GM19239 (cell line): ENCODE measurements around the gene UBE2I.

Experiments
- DNase-seq: peaks from one replicate; pipeline ENCODE4 v3.0.0; 2011; ENCODE audit warnings: low spot score; ENCODE audit not compliant: insufficient read length
- FAIRE-seq: peaks from 2 replicates; lab custom pipeline; 2011; peaks lifted over from hg19 to GRCh38; lab: Jason Lieb, UNC

The UBE2I gene

GRCh38 chr16:1374418-1375297 is 65.2 kb downstream of the UBE2I start:
- DNase-seq (no peak), FAIRE-seq (no peak)

GRCh38 chr16:1375298-1375640 is 65.8 kb downstream of the UBE2I start:
- no peak for FAIRE-seq
- no peak for DNase-seq

- no peak for FAIRE-seq
Observed at GRCh38 chr16:1375741-1376410, 66.4 kb downstream of the UBE2I start.

More at GRCh38 chr16:1375741-1376410, 66.4 kb downstream of the UBE2I start:
- no peak for DNase-seq
